Measurements from ENCODE around the gene DCN. TPM values are rescaled to one million over a fixed set of nuclear protein-coding genes. Genes with fewer than 3 reads are reported as not detected.

DCN gene
- total and polyA plus RNA-seq, 8 donors, result 966 to 2,064 (median 1,730) TPM

DNA sequence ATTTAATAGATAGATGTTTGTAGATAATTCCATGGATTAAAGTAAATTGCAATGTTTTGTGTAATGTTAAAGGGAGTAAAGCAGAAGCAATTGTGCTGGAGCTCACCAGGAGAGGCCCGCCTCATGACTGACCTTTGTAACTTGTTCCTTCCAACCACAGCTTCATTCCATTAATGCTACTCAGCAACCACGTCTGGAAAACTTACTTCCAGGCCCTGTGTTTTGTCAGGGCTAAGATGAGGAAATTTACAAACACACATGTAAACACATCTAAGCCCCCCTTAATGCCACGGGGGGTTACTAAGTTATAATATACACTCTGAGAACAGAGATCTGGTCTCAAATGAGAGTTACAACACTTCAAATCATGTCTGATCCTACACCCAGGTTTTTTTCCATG, 83.7 kb downstream of the DCN start:
- H3K36me3 ChIP-seq, result no peaks in the 10 kb centered on the region
- intact Hi-C loops (cut with DNase I), result no loop called here
- no peak overlapping the region for H3K4me3 ChIP-seq
- H3K4me1 ChIP-seq, result no peaks in the 10 kb centered on the region
- ATAC-seq, result peak; percentile 80
- H3K27ac ChIP-seq, result peak overlapping the region in 1 of 2 donors; percentile 53
- no peak for DNase-seq
- H3K27me3 ChIP-seq, result no peaks in the 10 kb centered on the region
- TF ChIP-seq, protein P1, sequence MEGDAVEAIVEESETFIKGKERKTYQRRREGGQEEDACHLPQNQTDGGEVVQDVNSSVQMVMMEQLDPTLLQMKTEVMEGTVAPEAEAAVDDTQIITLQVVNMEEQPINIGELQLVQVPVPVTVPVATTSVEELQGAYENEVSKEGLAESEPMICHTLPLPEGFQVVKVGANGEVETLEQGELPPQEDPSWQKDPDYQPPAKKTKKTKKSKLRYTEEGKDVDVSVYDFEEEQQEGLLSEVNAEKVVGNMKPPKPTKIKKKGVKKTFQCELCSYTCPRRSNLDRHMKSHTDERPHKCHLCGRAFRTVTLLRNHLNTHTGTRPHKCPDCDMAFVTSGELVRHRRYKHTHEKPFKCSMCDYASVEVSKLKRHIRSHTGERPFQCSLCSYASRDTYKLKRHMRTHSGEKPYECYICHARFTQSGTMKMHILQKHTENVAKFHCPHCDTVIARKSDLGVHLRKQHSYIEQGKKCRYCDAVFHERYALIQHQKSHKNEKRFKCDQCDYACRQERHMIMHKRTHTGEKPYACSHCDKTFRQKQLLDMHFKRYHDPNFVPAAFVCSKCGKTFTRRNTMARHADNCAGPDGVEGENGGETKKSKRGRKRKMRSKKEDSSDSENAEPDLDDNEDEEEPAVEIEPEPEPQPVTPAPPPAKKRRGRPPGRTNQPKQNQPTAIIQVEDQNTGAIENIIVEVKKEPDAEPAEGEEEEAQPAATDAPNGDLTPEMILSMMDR (IDR thresholded peaks at IDR 0.05), result no peak
- H3K9me3 ChIP-seq, result peaks cover 0 to 7% of the 10 kb centered on the region in 2 donors

DNA sequence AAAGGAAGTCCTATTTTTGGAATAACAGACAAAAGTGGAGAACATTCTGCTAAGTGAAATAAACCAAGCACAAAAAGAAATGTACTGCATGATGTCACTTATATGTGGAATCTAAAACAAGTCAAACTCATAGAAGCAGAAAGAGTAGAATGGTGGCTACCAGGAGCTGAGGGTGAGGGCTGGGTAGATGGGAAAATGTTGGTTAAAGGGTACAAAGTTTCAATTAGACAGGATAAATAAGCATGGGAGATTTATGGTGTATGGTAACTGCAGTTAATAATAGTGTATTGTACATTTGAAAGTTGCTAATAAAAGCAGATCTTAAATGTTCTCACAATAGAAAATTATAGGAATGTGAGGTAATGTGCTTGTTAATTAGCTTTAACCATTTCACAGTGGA, 84.2 kb downstream of the DCN start:
- no peak for DNase-seq
- Histone ChIP-seq H3K27ac (peak overlapping the region in 1 of 2 donors; percentile 53), H3K36me3 (no peaks in the 10 kb centered on the region), H3K4me3 (no peak overlapping the region), H3K27me3 (no peaks in the 10 kb centered on the region), H3K4me1 (no peaks in the 10 kb centered on the region), H3K9me3 (peaks cover 0 to 7% of the 10 kb centered on the region in 2 donors)
- intact Hi-C loops (cut with DNase I), result no loop called here
- TF ChIP-seq, protein P1 (IDR thresholded peaks at IDR 0.05), result no peak
- ATAC-seq, result no peak

DNA sequence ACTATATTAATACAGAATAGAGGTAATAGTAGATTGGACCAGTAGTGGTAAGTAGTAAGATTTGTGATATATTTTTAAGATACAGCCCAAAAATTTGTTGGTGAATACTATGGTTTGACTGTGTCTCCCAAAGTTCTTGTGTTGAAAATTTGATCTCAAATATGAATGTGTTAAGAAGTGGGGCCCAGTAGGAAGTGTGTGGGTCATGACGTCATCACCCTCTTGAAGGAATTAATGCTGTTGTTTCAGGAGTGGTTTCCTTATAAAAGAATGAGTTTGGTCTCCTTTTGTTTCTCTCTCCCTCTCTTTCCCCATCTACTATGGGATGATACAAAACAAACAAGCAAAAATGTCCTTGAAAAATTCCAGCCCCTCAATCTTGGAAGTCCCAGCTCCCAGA, 87.7 kb downstream of the DCN start:
- peaks cover 0 to 13% of the 10 kb centered on the region in 2 donors for H3K9me3 ChIP-seq
- no peaks in the 10 kb centered on the region for H3K27me3 ChIP-seq
- no peaks in the 10 kb centered on the region for H3K36me3 ChIP-seq
- no peak overlapping the region for H3K27ac ChIP-seq
- no peak overlapping the region for H3K4me3 ChIP-seq
- DNase-seq (no peak), ATAC-seq (no peak)
- intact Hi-C loops (cut with DNase I), result no loop called here
- TF ChIP-seq, protein P1 (IDR thresholded peaks at IDR 0.05), result no peak
- no peaks in the 10 kb centered on the region for H3K4me1 ChIP-seq

DNA sequence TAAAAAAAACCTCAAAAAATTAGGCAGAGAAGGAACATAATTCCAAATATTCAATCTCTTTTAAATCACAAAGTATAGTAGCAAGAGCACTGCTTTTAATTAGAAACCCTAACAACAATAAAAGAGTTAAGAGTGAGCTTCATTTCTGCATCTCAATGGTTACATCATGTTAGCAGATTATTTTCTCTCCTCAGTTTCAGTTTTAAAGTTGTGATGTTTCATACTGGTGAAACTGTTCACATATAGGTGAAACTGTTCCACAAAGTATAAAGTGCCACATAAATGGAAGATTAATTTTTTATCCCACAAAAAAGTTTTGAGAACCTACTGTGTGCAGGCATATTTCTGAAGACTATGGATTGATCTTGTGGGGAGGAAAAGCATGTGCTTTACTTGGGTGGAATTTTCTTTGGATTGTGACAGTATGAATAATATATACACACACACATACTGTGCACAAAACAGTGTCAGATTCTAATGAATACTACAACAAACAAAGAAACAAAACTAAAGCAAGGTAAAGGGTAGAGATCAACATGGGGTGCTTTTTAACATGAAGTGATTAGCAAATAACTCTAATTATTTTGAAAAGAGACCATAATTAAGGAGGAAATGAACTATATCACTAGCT, 88.5 kb downstream of the DCN start:
- no peaks in the 10 kb centered on the region for H3K4me1 ChIP-seq
- intact Hi-C loops (cut with DNase I), result no loop called here
- no peak overlapping the region for H3K27ac ChIP-seq
- H3K4me3 ChIP-seq, result no peak overlapping the region
- H3K9me3 ChIP-seq, result peaks cover 0 to 19% of the 10 kb centered on the region in 2 donors
- no peaks in the 10 kb centered on the region for H3K27me3 ChIP-seq
- DNase-seq (no peak), ATAC-seq (no peak)
- H3K36me3 ChIP-seq, result no peaks in the 10 kb centered on the region
- TF ChIP-seq, protein P1 (IDR thresholded peaks at IDR 0.05), result no peak

DNA sequence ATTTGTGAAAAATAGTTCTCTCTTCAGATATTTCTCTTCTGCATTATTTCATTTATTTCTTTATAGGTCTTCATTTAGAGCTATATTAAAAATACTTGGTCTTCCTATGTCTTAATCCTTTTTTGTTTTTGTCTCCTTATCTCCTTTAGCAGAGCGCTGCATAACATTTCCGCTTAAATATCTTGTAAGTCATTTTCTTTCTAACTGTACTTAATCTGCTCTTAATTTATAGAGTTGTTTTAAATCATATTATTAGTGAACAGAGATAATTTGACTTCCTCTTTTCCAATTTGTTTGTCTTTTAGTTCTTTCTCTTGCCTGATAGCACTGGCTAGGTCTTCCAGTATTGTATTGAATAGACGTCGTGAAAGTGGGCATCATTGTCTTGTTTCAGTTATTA, 89.3 kb downstream of the DCN start:
- no peak for DNase-seq
- intact Hi-C loops (cut with DNase I), result no loop called here
- H3K27me3 ChIP-seq, result no peaks in the 10 kb centered on the region
- no peak for ATAC-seq
- TF ChIP-seq, protein P1 (IDR thresholded peaks at IDR 0.05), result no peak
- no peak overlapping the region for H3K4me3 ChIP-seq
- H3K4me1 ChIP-seq, result no peaks in the 10 kb centered on the region
- H3K36me3 ChIP-seq, result no peaks in the 10 kb centered on the region
- no peak overlapping the region for H3K27ac ChIP-seq
- peaks cover 0 to 26% of the 10 kb centered on the region in 2 donors for H3K9me3 ChIP-seq
